Liver (tissue), 3 donors: ENCODE data around the gene SPRYD4.

Experiments
- EGR1 ChIP-seq, 2 donors: IDR thresholded peaks; 2 replicates each; pipeline ENCODE4 v1.6.1; 2016 to 2018; ENCODE audit warnings: antibody characterized with exemption in 2 of 2, low read depth in 2 of 2
- FOXA1 ChIP-seq: IDR thresholded peaks from 2 replicates; pipeline ENCODE4 v1.6.1; 2016; ENCODE audit warnings: antibody characterized with exemption
- GABPA ChIP-seq, 2 donors: IDR thresholded peaks in 1 of 2; conservative IDR thresholded peaks in 1 of 2; 2 replicates each; pipeline ENCODE4 v1.6.1; 2016; ENCODE audit warnings: antibody characterized with exemption in 2 of 2, mild to moderate bottlenecking in 1 of 2, moderate library complexity in 1 of 2
- HNF4A ChIP-seq, 2 donors: conservative IDR thresholded peaks; 2 replicates each; pipeline ENCODE4 v1.6.1; 2016; ENCODE audit warnings: antibody characterized with exemption in 2 of 2, mild to moderate bottlenecking in 2 of 2
- JUND ChIP-seq, 2 donors: IDR thresholded peaks; 2 replicates each; pipeline ENCODE4 v1.6.1; 2016; ENCODE audit warnings: antibody characterized with exemption in 2 of 2
- RAD21 ChIP-seq, 2 donors: IDR thresholded peaks; 2 replicates each; pipeline ENCODE4 v1.6.1; 2016; ENCODE audit warnings: antibody characterized with exemption in 2 of 2, mild to moderate bottlenecking in 2 of 2
- RXRA ChIP-seq, 2 donors: IDR thresholded peaks; 2 replicates each; pipeline ENCODE4 v1.6.1; 2017 to 2018; ENCODE audit warnings: antibody characterized with exemption in 2 of 2, mild to moderate bottlenecking in 1 of 2
- SP1 ChIP-seq: IDR thresholded peaks from 2 replicates; pipeline ENCODE4 v1.6.1; 2018; ENCODE audit warnings: antibody characterized with exemption, mild to moderate bottlenecking
- TAF1 ChIP-seq: conservative IDR thresholded peaks from 2 replicates; pipeline ENCODE4 v1.6.1; 2016; ENCODE audit warnings: antibody characterized with exemption, mild to moderate bottlenecking
- YY1 ChIP-seq: IDR thresholded peaks from 2 replicates; pipeline ENCODE4 v1.6.1; 2016; ENCODE audit warnings: antibody characterized with exemption, mild to moderate bottlenecking
- TF ChIP-seq, protein P1 (sequence below): IDR thresholded peaks from 2 replicates; pipeline ENCODE4 v1.6.1; 2016; ENCODE audit warnings: antibody characterized with exemption, mild to moderate bottlenecking
- TF ChIP-seq, protein P2 (sequence below): fragments of 150-350 bp; IDR thresholded peaks from 2 replicates; pipeline ENCODE4 v1.5.1; 2017; ENCODE audit warnings: improper control_type of control experiment, low read depth, low read length; ENCODE audit not compliant: missing input control
- TF ChIP-seq, protein P3 (sequence below): IDR thresholded peaks from 2 replicates; pipeline ENCODE4 v1.6.1; 2016; ENCODE audit warnings: antibody characterized with exemption
- TF ChIP-seq, protein P4 (sequence below): IDR thresholded peaks from 2 replicates; pipeline ENCODE4 v1.6.1; 2016; ENCODE audit warnings: antibody characterized with exemption
- donor health status: healthy.
- donor health status: healthy.

- TF ChIP-seq, protein P1, sequence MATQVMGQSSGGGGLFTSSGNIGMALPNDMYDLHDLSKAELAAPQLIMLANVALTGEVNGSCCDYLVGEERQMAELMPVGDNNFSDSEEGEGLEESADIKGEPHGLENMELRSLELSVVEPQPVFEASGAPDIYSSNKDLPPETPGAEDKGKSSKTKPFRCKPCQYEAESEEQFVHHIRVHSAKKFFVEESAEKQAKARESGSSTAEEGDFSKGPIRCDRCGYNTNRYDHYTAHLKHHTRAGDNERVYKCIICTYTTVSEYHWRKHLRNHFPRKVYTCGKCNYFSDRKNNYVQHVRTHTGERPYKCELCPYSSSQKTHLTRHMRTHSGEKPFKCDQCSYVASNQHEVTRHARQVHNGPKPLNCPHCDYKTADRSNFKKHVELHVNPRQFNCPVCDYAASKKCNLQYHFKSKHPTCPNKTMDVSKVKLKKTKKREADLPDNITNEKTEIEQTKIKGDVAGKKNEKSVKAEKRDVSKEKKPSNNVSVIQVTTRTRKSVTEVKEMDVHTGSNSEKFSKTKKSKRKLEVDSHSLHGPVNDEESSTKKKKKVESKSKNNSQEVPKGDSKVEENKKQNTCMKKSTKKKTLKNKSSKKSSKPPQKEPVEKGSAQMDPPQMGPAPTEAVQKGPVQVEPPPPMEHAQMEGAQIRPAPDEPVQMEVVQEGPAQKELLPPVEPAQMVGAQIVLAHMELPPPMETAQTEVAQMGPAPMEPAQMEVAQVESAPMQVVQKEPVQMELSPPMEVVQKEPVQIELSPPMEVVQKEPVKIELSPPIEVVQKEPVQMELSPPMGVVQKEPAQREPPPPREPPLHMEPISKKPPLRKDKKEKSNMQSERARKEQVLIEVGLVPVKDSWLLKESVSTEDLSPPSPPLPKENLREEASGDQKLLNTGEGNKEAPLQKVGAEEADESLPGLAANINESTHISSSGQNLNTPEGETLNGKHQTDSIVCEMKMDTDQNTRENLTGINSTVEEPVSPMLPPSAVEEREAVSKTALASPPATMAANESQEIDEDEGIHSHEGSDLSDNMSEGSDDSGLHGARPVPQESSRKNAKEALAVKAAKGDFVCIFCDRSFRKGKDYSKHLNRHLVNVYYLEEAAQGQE: no peak
- TF ChIP-seq, protein P2, sequence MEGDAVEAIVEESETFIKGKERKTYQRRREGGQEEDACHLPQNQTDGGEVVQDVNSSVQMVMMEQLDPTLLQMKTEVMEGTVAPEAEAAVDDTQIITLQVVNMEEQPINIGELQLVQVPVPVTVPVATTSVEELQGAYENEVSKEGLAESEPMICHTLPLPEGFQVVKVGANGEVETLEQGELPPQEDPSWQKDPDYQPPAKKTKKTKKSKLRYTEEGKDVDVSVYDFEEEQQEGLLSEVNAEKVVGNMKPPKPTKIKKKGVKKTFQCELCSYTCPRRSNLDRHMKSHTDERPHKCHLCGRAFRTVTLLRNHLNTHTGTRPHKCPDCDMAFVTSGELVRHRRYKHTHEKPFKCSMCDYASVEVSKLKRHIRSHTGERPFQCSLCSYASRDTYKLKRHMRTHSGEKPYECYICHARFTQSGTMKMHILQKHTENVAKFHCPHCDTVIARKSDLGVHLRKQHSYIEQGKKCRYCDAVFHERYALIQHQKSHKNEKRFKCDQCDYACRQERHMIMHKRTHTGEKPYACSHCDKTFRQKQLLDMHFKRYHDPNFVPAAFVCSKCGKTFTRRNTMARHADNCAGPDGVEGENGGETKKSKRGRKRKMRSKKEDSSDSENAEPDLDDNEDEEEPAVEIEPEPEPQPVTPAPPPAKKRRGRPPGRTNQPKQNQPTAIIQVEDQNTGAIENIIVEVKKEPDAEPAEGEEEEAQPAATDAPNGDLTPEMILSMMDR: no peak
- TF ChIP-seq, protein P3, sequence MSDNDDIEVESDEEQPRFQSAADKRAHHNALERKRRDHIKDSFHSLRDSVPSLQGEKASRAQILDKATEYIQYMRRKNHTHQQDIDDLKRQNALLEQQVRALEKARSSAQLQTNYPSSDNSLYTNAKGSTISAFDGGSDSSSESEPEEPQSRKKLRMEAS: no peak
- TF ChIP-seq HNF4A (conservative IDR thresholded peaks at IDR 0.05) (no peak), YY1 (no peak), TAF1 (no peak), SP1 (no peak), RAD21 (IDR thresholded peaks at IDR 0.05) (no peak), JUND (IDR thresholded peaks at IDR 0.05) (no peak), GABPA (IDR thresholded peaks at IDR 0.05 in 1 of 2, conservative IDR thresholded peaks at IDR 0.05 in 1 of 2) (no peak), FOXA1 (no peak), RXRA (IDR thresholded peaks at IDR 0.05) (no peak), EGR1 (IDR thresholded peaks at IDR 0.05; ENCODE audit: low read depth in 2 of 2) (no peak)
- TF ChIP-seq, protein P4, sequence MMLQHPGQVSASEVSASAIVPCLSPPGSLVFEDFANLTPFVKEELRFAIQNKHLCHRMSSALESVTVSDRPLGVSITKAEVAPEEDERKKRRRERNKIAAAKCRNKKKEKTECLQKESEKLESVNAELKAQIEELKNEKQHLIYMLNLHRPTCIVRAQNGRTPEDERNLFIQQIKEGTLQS: no peak
Observed at GRCh38 chr12:56450241-56450640, 18.1 kb upstream of the SPRYD4 start.
